ENCODE results near the gene GABARAPL2. TPM values are rescaled to one million over a fixed set of nuclear protein-coding genes. Genes with fewer than 3 reads are reported as not detected.
"Not testable (repeated sequence)": the region's sequence is repeated elsewhere in the genome, so short reads cannot be mapped to it uniquely, and the experiment has no call there.

The GABARAPL2 gene
- total and polyA plus RNA-seq, 7 donors, result 107 to 215 (median 167) TPM

GRCh38 chr16:75584108-75584507 is 17.9 kb downstream of the GABARAPL2 start:
- H3K4me1 ChIP-seq, result no peaks in the 10 kb centered on the region
- intact Hi-C loops (cut with DNase I), result no loop called here
- TF ChIP-seq CTCF (IDR thresholded peaks at IDR 0.05), result no peak
- 68 to 82% (median 68%) methylated on average over 3 of the region's 3 CpGs for WGBS, 3 donors
- no peak for DNase-seq
- H3K9me3 ChIP-seq, result no peaks in the 10 kb centered on the region
- no peaks in the 10 kb centered on the region for H3K27me3 ChIP-seq (ENCODE audit: insufficient read depth in 3 of 3, low read length in 2 of 3)
- ATAC-seq, result no peak
- no peak overlapping the region for H3K27ac ChIP-seq
- H3K36me3 ChIP-seq (ENCODE audit: insufficient read depth in 1 of 2, low read depth in 1 of 2), result peaks cover 3 to 33% of the 10 kb centered on the region in 2 donors
- no peak overlapping the region for H3K4me3 ChIP-seq

- Histone ChIP-seq H3K4me3 (no peak overlapping the region), H3K9me3 (no peaks in the 10 kb centered on the region), H3K27me3 (ENCODE audit: insufficient read depth in 3 of 3, low read length in 2 of 3) (no peaks in the 10 kb centered on the region), H3K36me3 (ENCODE audit: insufficient read depth in 1 of 2, low read depth in 1 of 2) (peaks cover 0 to 10% of the 10 kb centered on the region in 2 donors), H3K4me1 (no peaks in the 10 kb centered on the region), H3K27ac (no peak overlapping the region)
- whole genome bisulfite sequencing, 3 donors, result 90 to 95% (median 92%) methylated on average over 4 of the region's 4 CpGs
- no peak for ATAC-seq
- no peak for TF ChIP-seq CTCF (IDR thresholded peaks at IDR 0.05)
- intact Hi-C loops (cut with DNase I), result loop anchor here in 1 of 2 donors (5.0 kb wide), 1 partner anchor 34 kb away; the partner anchor contains the start of gene ADAT1
- DNase-seq, result no peak
Measured at GRCh38 chr16:75588716-75589115, 22.5 kb downstream of the GABARAPL2 start.

GRCh38 chr16:75589306-75589705 is 23.1 kb downstream of the GABARAPL2 start:
- H3K27ac ChIP-seq, result peak overlapping the region; percentile 69
- ATAC-seq (no peak), DNase-seq (peak in 1 of 2 donors; percentile 46)
- no peaks in the 10 kb centered on the region for H3K9me3 ChIP-seq
- no peak overlapping the region for H3K4me3 ChIP-seq
- peaks cover 0 to 10% of the 10 kb centered on the region in 2 donors for H3K36me3 ChIP-seq (ENCODE audit: insufficient read depth in 1 of 2, low read depth in 1 of 2)
- 30 to 49% (median 43%) methylated on average over 3 of the region's 3 CpGs for WGBS, 3 donors
- TF ChIP-seq CTCF (IDR thresholded peaks at IDR 0.05), result no peak
- intact Hi-C loops (cut with DNase I), result loop anchor here in 1 of 2 donors (5.0 kb wide), 1 partner anchor 33 kb away; the partner anchor contains the start of gene ADAT1
- H3K4me1 ChIP-seq, result no peaks in the 10 kb centered on the region
- H3K27me3 ChIP-seq (ENCODE audit: insufficient read depth in 3 of 3, low read length in 2 of 3), result no peaks in the 10 kb centered on the region

GRCh38 chr16:75590920-75591843 is 25.0 kb downstream of the GABARAPL2 start:
- DNase-seq (peak; percentile 50 to 66), ATAC-seq (peak; percentile 52 to 73 (median 64))
- intact Hi-C loops (cut with DNase I), result no loop called here
- Histone ChIP-seq H3K27ac (peak overlapping the region; percentile 69), H3K9me3 (no peaks in the 10 kb centered on the region), H3K36me3 (ENCODE audit: insufficient read depth in 1 of 2, low read depth in 1 of 2) (peaks cover 0 to 10% of the 10 kb centered on the region in 2 donors), H3K27me3 (ENCODE audit: insufficient read depth in 3 of 3, low read length in 2 of 3) (no peaks in the 10 kb centered on the region), H3K4me1 (peaks cover 3% of the 10 kb centered on the region), H3K4me3 (no peak overlapping the region)
- no peak for TF ChIP-seq CTCF (IDR thresholded peaks at IDR 0.05)
- WGBS, 3 donors, result 20 to 32% (median 30%) methylated on average over 8 of the region's 8 CpGs

GRCh38 chr16:75591927-75592326 is 25.7 kb downstream of the GABARAPL2 start:
- WGBS, 3 donors, result 32 to 49% (median 45%) methylated on average over 7 of the region's 9 CpGs
- H3K9me3 ChIP-seq; H3K27me3 ChIP-seq (ENCODE audit: insufficient read depth in 3 of 3, low read length in 2 of 3); H3K4me3 ChIP-seq; DNase-seq; H3K4me1 ChIP-seq; intact Hi-C loops (cut with DNase I); H3K36me3 ChIP-seq (ENCODE audit: insufficient read depth in 1 of 2, low read depth in 1 of 2); ATAC-seq: not testable (repeated sequence)
- H3K27ac ChIP-seq, result peak overlapping the region; percentile 69

Data from psoas muscle (tissue), 8 donors.